H9 (cell line): Measurements from ENCODE around the gene BRPF1. TPM values are rescaled to one million over a fixed set of nuclear protein-coding genes. Genes with fewer than 3 reads are reported as not detected.

Experiments
- DNase-seq: peaks from one replicate; pipeline ENCODE4 v3.0.0-alpha.2; 2017
- H2AFZ ChIP-seq: one replicate; pipeline ENCODE4 v1.6.1; 2013; ENCODE audit warnings: mild to moderate bottlenecking, low read length, control low read depth, moderate library complexity
- H2AK5ac ChIP-seq: 2 replicates; pipeline ENCODE4 v1.6.1; 2013; ENCODE audit warnings: low read length, control low read depth, mixed read lengths; ENCODE audit not compliant: insufficient read length
- H2BK120ac ChIP-seq: one replicate; pipeline ENCODE4 v1.6.1; 2013; ENCODE audit warnings: low read depth, mild to moderate bottlenecking, low read length, control low read depth, inconsistent platforms; ENCODE audit not compliant: poor library complexity, severe bottlenecking
- H2BK12ac ChIP-seq: 2 replicates; pipeline ENCODE4 v1.6.1; 2013; ENCODE audit warnings: low read length, control low read depth, mixed read lengths, low read depth; ENCODE audit not compliant: insufficient read length
- H2BK15ac ChIP-seq: 2 replicates; pipeline ENCODE4 v1.6.1; 2013; ENCODE audit warnings: low read depth, low read length, control low read depth
- H2BK20ac ChIP-seq: one replicate; pipeline ENCODE4 v1.6.1; 2013; ENCODE audit warnings: low read depth, mild to moderate bottlenecking, low read length, control low read depth, inconsistent platforms; ENCODE audit not compliant: poor library complexity, severe bottlenecking
- H2BK5ac ChIP-seq: 2 replicates; pipeline ENCODE4 v1.6.1; 2013; ENCODE audit warnings: low read length, control low read depth, mixed read lengths; ENCODE audit not compliant: insufficient read length
- H3K14ac ChIP-seq: 2 replicates; pipeline ENCODE4 v1.6.1; 2013; ENCODE audit warnings: low read length, control low read depth; ENCODE audit not compliant: insufficient read depth
- H3K18ac ChIP-seq: 2 replicates; pipeline ENCODE4 v1.6.1; 2013; ENCODE audit warnings: low read depth, mild to moderate bottlenecking, mixed read lengths, low read length, control low read depth; ENCODE audit not compliant: insufficient read length
- H3K23ac ChIP-seq: 2 replicates; pipeline ENCODE4 v1.6.1; 2013; ENCODE audit warnings: low read length, control low read depth, mixed read lengths, low read depth; ENCODE audit not compliant: insufficient read length
- H3K23me2 ChIP-seq: 2 replicates; pipeline ENCODE4 v1.6.1; 2013; ENCODE audit warnings: low read depth, mild to moderate bottlenecking, mixed read lengths, low read length, control low read depth; ENCODE audit not compliant: insufficient read length, poor library complexity, severe bottlenecking
- H3K27ac ChIP-seq: 2 replicates; pipeline ENCODE4 v1.5.1; 2013; ENCODE audit warnings: low read length, control low read depth, mixed read lengths, low read depth; ENCODE audit not compliant: insufficient read length
- H3K27me3 ChIP-seq: 2 replicates; pipeline ENCODE4 v1.6.1; 2013; ENCODE audit warnings: low read length, control low read depth, inconsistent platforms; ENCODE audit not compliant: insufficient read depth
- H3K4ac ChIP-seq: 2 replicates; pipeline ENCODE4 v1.6.1; 2013; ENCODE audit warnings: low read depth, mild to moderate bottlenecking, control low read depth, inconsistent platforms, low read length, moderate library complexity
- H3K4me1 ChIP-seq: 2 replicates; pipeline ENCODE4 v1.6.1; 2013; ENCODE audit warnings: low read length, control low read depth, inconsistent platforms; ENCODE audit not compliant: insufficient read depth
- H3K4me2 ChIP-seq: 2 replicates; pipeline ENCODE4 v1.6.1; 2013; ENCODE audit warnings: low read length, control low read depth, mixed read lengths; ENCODE audit not compliant: insufficient read length, insufficient read depth
- H3K56ac ChIP-seq: 2 replicates; pipeline ENCODE4 v1.6.1; 2013; ENCODE audit warnings: low read depth, mild to moderate bottlenecking, mixed read lengths, low read length, control low read depth; ENCODE audit not compliant: insufficient read length
- H3K79me1 ChIP-seq: 2 replicates; pipeline ENCODE4 v1.6.1; 2013; ENCODE audit warnings: low read depth, mild to moderate bottlenecking, moderate library complexity, low read length, control low read depth, inconsistent platforms; ENCODE audit not compliant: insufficient read depth, poor library complexity, severe bottlenecking
- H3K79me2 ChIP-seq: 2 replicates; pipeline ENCODE4 v1.6.1; 2013; ENCODE audit warnings: low read length, control low read depth, inconsistent platforms; ENCODE audit not compliant: insufficient read depth
- H3K9ac ChIP-seq: 2 replicates; pipeline ENCODE4 v1.6.1; 2013; ENCODE audit warnings: low read length, control low read depth, mixed read lengths; ENCODE audit not compliant: insufficient read length; ENCODE audit errors: extremely low read depth
- H3K9me3 ChIP-seq: one replicate; pipeline ENCODE4 v1.6.1; 2013; ENCODE audit warnings: low read depth, low read length, inconsistent platforms; ENCODE audit not compliant: control insufficient read depth
- H3T11ph ChIP-seq: one replicate; pipeline ENCODE4 v1.6.1; 2013; ENCODE audit warnings: mild to moderate bottlenecking, low read length, control low read depth, inconsistent platforms
- H4K20me1 ChIP-seq: one replicate; pipeline ENCODE4 v1.6.1; 2013; ENCODE audit not compliant: control insufficient read depth, insufficient read length, insufficient read depth
- H4K5ac ChIP-seq: 2 replicates; pipeline ENCODE4 v1.6.1; 2013; ENCODE audit warnings: low read depth, mild to moderate bottlenecking, mixed read lengths, low read length, control low read depth; ENCODE audit not compliant: insufficient read length
- H4K8ac ChIP-seq: replicated peaks from 2 replicates; pipeline ENCODE4 v1.6.1; 2013; ENCODE audit warnings: low read length, control low read depth, mixed read lengths, low read depth; ENCODE audit not compliant: insufficient read length
- H4K91ac ChIP-seq: 2 replicates; pipeline ENCODE4 v1.6.1; 2013; ENCODE audit warnings: low read depth, mild to moderate bottlenecking, moderate library complexity, mixed read lengths, low read length, control low read depth; ENCODE audit not compliant: insufficient read length
- H3K27ac Mint-ChIP-seq, 3 experiments: 2 replicates in 2 of 3; 3 replicates in 1 of 3; pipeline ENCODE4 v1.8.0; 2020 to 2021; ENCODE audit warnings: mixed read lengths in 3 of 3, mild to moderate bottlenecking in 1 of 3, moderate library complexity in 1 of 3
- H3K27me3 Mint-ChIP-seq: 2 replicates; pipeline ENCODE4 v1.8.0; 2021; ENCODE audit warnings: low read depth, mild to moderate bottlenecking, moderate library complexity, mixed read lengths
- H3K36me3 Mint-ChIP-seq, 3 experiments: 2 replicates in 2 of 3; 3 replicates in 1 of 3; pipeline ENCODE4 v1.8.0; 2020 to 2021; ENCODE audit warnings: low read depth in 3 of 3, mixed read lengths in 3 of 3; ENCODE audit not compliant: insufficient read depth in 1 of 3
- H3K4me1 Mint-ChIP-seq, 2 experiments: 2 replicates each; pipeline ENCODE4 v1.8.0; 2020; ENCODE audit warnings: mixed read lengths in 2 of 2
- H3K4me3 Mint-ChIP-seq, 2 experiments: 2 replicates in 1 of 2; 3 replicates in 1 of 2; pipeline ENCODE4 v1.8.0; 2020 to 2021; ENCODE audit warnings: mild to moderate bottlenecking in 2 of 2, mixed read lengths in 2 of 2, moderate library complexity in 1 of 2
- H3K9me3 Mint-ChIP-seq, 2 experiments: 2 replicates in 1 of 2; 3 replicates in 1 of 2; pipeline ENCODE4 v1.8.0; 2020; ENCODE audit warnings: mild to moderate bottlenecking in 2 of 2, mixed read lengths in 2 of 2, moderate library complexity in 1 of 2
- CTCF ChIP-seq: fragments of 200-600 bp; sonication (generic); conservative IDR thresholded peaks from 3 replicates; pipeline ENCODE4 v1.8.0; 2021; ENCODE audit warnings: antibody characterized with exemption, mild to moderate bottlenecking
- WGBS: extraction: QIAGEN DNeasy Blood & Tissue Kit; methylation state at CpG from one replicate; pipeline ENCODE4 v1.1.7; 2013; ENCODE audit warnings: missing lambda C conversion rate, low lambda C conversion rate, mixed read lengths; ENCODE audit not compliant: insufficient read length; ENCODE audit errors: extremely low coverage; 5-methylcytosine and 5-hydroxymethylcytosine counted together
- total RNA-seq: library from RNA; stranded (reverse); gene quantifications from 2 replicates; pipeline ENCODE4 v1.2.1, GENCODE V29; 2021

The BRPF1 gene
- total RNA-seq, 1 experiment from 2014 or later = 38.6 TPM

GRCh38 chr3:9712415-9712814 lies 19.1 kb upstream of the BRPF1 start:
- TF ChIP-seq CTCF = no peak
- no peak overlapping the region for H2BK5ac ChIP-seq
- H3K56ac ChIP-seq = no peak overlapping the region
- no peak overlapping the region for H2BK12ac ChIP-seq
- no peak overlapping the region for H2BK120ac ChIP-seq
- H3K36me3 Mint-ChIP-seq = no peaks in the 10 kb centered on the region
- H3K23ac ChIP-seq = no peak overlapping the region
- H3K9me3 ChIP-seq = no peaks in the 10 kb centered on the region
- no peaks in the 10 kb centered on the region for H3K79me2 ChIP-seq
- no peak overlapping the region for H3K27ac ChIP-seq
- no peaks in the 10 kb centered on the region for H4K20me1 ChIP-seq
- H4K91ac ChIP-seq = no peak overlapping the region
- peaks cover 10% of the 10 kb centered on the region for H3K27me3 Mint-ChIP-seq
- no peak overlapping the region for H3K9ac ChIP-seq
- H2AK5ac ChIP-seq = no peak overlapping the region
- H3K18ac ChIP-seq = no peak overlapping the region
- H3K4me2 ChIP-seq = no peak overlapping the region
- H3K4ac ChIP-seq = no peak overlapping the region
- H3K79me1 ChIP-seq = no peaks in the 10 kb centered on the region
- DNase-seq = no peak
- H4K5ac ChIP-seq = no peak overlapping the region
- no peaks in the 10 kb centered on the region for H3K9me3 Mint-ChIP-seq
- no peak overlapping the region for H3K27ac Mint-ChIP-seq
- H2AFZ ChIP-seq = no peak overlapping the region
- no CpG with 5 or more reads among the region's 2 CpGs for WGBS
- no peak overlapping the region for H3T11ph ChIP-seq
- H3K23me2 ChIP-seq = no peaks in the 10 kb centered on the region
- no peak overlapping the region for H3K4me3 Mint-ChIP-seq
- H3K14ac ChIP-seq = no peak overlapping the region
- H3K27me3 ChIP-seq = no peaks in the 10 kb centered on the region
- H4K8ac ChIP-seq = no peak overlapping the region
- H3K4me1 ChIP-seq = no peaks in the 10 kb centered on the region; the same call in 1 of the 2 replicates
- no peak overlapping the region for H2BK20ac ChIP-seq
- H2BK15ac ChIP-seq = no peak overlapping the region
- peaks cover 8 to 12% of the 10 kb centered on the region in 2 experiments for H3K4me1 Mint-ChIP-seq
